NCI-H1417 (cell line): ENCODE data around the gene DNASE1.

Source experiments
- DNase-seq, 3 experiments: peaks; one replicate each; lab custom pipeline; 2025; lab: John Stamatoyannopoulos, UW

Gene DNASE1

GRCh38 chr16:3664187-3664896, 9.9 kb downstream of the DNASE1 start:
- DNase-seq: no peak

GRCh38 chr16:3665508-3665907, 11.0 kb downstream of the DNASE1 start:
- DNase-seq: no peak

- DNase-seq: no peak
Observed at GRCh38 chr16:3668626-3669025, 14.1 kb downstream of the DNASE1 start.

- DNase-seq: no peak
Observed at GRCh38 chr16:3669082-3669481, 14.6 kb downstream of the DNASE1 start.

- DNase-seq: no peak
Observed at GRCh38 chr16:3670711-3671110, 16.2 kb downstream of the DNASE1 start.

GRCh38 chr16:3671424-3671823, 16.9 kb downstream of the DNASE1 start:
- DNase-seq: no peak

- no peak for DNase-seq
Observed at GRCh38 chr16:3672571-3673041, 18.1 kb downstream of the DNASE1 start.

- no peak for DNase-seq
Observed at GRCh38 chr16:3673201-3673600, 18.7 kb downstream of the DNASE1 start.

GRCh38 chr16:3673676-3674377, 19.3 kb downstream of the DNASE1 start:
- DNase-seq: no peak

- no peak for DNase-seq
Observed at GRCh38 chr16:3674513-3675295, 20.2 kb downstream of the DNASE1 start.

- DNase-seq: no peak
Observed at GRCh38 chr16:3675601-3676130, 21.2 kb downstream of the DNASE1 start.

- DNase-seq: no peak
Observed at GRCh38 chr16:3677994-3678393, 23.5 kb downstream of the DNASE1 start.

GRCh38 chr16:3681206-3681605, 26.7 kb downstream of the DNASE1 start:
- DNase-seq: no peak

- DNase-seq: no peak
Observed at GRCh38 chr16:3687021-3687420, 32.5 kb downstream of the DNASE1 start.

GRCh38 chr16:3687792-3688191, 33.3 kb downstream of the DNASE1 start:
- no peak for DNase-seq

- no peak for DNase-seq
Observed at GRCh38 chr16:3689731-3690130, 35.2 kb downstream of the DNASE1 start.

- peak; percentile 53 to 76 (median 65) for DNase-seq
Observed at GRCh38 chr16:3690470-3690928, 36.0 kb downstream of the DNASE1 start.

- no peak for DNase-seq
Observed at GRCh38 chr16:3690980-3691720, 36.7 kb downstream of the DNASE1 start.

- DNase-seq: no peak
Observed at GRCh38 chr16:3691761-3692160, 37.3 kb downstream of the DNASE1 start.

- no peak for DNase-seq
Observed at GRCh38 chr16:3694051-3694450, 39.6 kb downstream of the DNASE1 start.

GRCh38 chr16:3695610-3696369, 41.3 kb downstream of the DNASE1 start:
- DNase-seq: no peak
